Spleen (tissue), 11 donors: Measurements from ENCODE around the gene C6orf132. TPM values are rescaled to one million over a fixed set of nuclear protein-coding genes. Genes with fewer than 3 reads are reported as not detected.

Experiments used
- DNase-seq: peaks from one replicate; pipeline ENCODE4 v3.0.0-alpha.2; 2020
- H3K27ac ChIP-seq, 8 donors: fragments of 200-600 bp; sonication (generic) in 7 of 8; 1 replicate in 4 of 8; 2 replicates in 4 of 8; pipeline versions ENCODE4 v1.5.0 to v1.8.0; 2016 to 2021; ENCODE audit warnings: inconsistent platforms in 4 of 8, mild to moderate bottlenecking in 4 of 8, moderate library complexity in 1 of 8
- H3K27me3 ChIP-seq, 7 donors: fragments of 200-600 bp; sonication (generic) in 6 of 7; replicated peaks in 1 of 7; 1 replicate in 4 of 7; 2 replicates in 3 of 7; pipeline versions ENCODE4 v1.5.0 to v1.8.0; 2016 to 2021; ENCODE audit warnings: inconsistent platforms in 3 of 7, mild to moderate bottlenecking in 1 of 7
- H3K36me3 ChIP-seq, 6 donors: fragments of 200-600 bp; sonication (generic) in 5 of 6; 1 replicate in 4 of 6; 2 replicates in 2 of 6; pipeline versions ENCODE4 v1.5.0 to v1.8.0; 2016 to 2021; ENCODE audit warnings: inconsistent platforms in 2 of 6
- H3K4me1 ChIP-seq, 6 donors: fragments of 200-600 bp; sonication (generic) in 5 of 6; 1 replicate in 3 of 6; 2 replicates in 3 of 6; pipeline versions ENCODE4 v1.5.0 to v1.8.0; 2016 to 2021; ENCODE audit warnings: inconsistent platforms in 3 of 6
- H3K4me3 ChIP-seq, 8 donors: fragments of 200-600 bp; sonication (generic) in 7 of 8; 1 replicate in 4 of 8; 2 replicates in 4 of 8; pipeline versions ENCODE4 v1.5.0 to v1.8.0; 2016 to 2021; ENCODE audit warnings: inconsistent platforms in 4 of 8, mild to moderate bottlenecking in 4 of 8, moderate library complexity in 2 of 8
- H3K9me3 ChIP-seq, 8 donors: fragments of 200-600 bp; sonication (generic) in 7 of 8; 1 replicate in 4 of 8; 2 replicates in 4 of 8; pipeline versions ENCODE4 v1.5.0 to v1.8.0; 2016 to 2021; ENCODE audit warnings: inconsistent platforms in 4 of 8
- CTCF ChIP-seq, 11 experiments: fragments of 200-600 bp in 7 of 11; fragments of 450-650 bp in 4 of 11; sonication (generic) in 4 of 11; IDR thresholded peaks in 8 of 11; conservative IDR thresholded peaks in 3 of 11; 1 replicate in 7 of 11; 2 replicates in 4 of 11; pipeline versions ENCODE4 v1.4.0 to v1.8.0; 2016 to 2021; ENCODE audit warnings: antibody characterized with exemption in 11 of 11, inconsistent platforms in 4 of 11, mild to moderate bottlenecking in 1 of 11
- POLR2A ChIP-seq, 3 donors: fragments of 450-650 bp; IDR thresholded peaks; one replicate each; pipeline ENCODE4 v1.5.1; 2017; ENCODE audit warnings: antibody characterized with exemption in 3 of 3, mild to moderate bottlenecking in 1 of 3
- POLR2AphosphoS5 ChIP-seq, 3 donors: sonication (generic); formaldehyde crosslinking; IDR thresholded peaks; one replicate each; pipeline ENCODE4 v1.5.1; 2017; ENCODE audit warnings: antibody characterized with exemption in 3 of 3
- WGBS, 5 donors: extraction: QIAGEN DNeasy Blood & Tissue Kit in 3 of 5; methylation state at CpG; one replicate each; pipeline versions ENCODE4 v1.1.5 to v1.1.7; 2013 to 2018; 5-methylcytosine and 5-hydroxymethylcytosine counted together
- intact Hi-C: fragments of 100-400 bp; cut with DNase I; formaldehyde crosslinking; loops from one replicate; pipeline ENCODE4 v1.15.0; 2023; ENCODE audit warnings: low total_unique reads
- polyA plus RNA-seq, 3 donors: library from polyadenylated mRNA; stranded (reverse); fragments of 200-250 nt; gene quantifications; one replicate each; pipeline ENCODE4 v1.2.1, GENCODE V29; 2013
- total RNA-seq, 7 donors: library from RNA; depleted of rRNA in 3 of 7; stranded (reverse); fragments of >200 nt in 3 of 7; fragmentation: NEBNext Ultra II Directional in 4 of 7; extraction: Animal tissue kit (Norgen Biotek cat#: 25700) in 4 of 7; gene quantifications; one replicate each; pipeline versions ENCODE4 v1.1.0 to v1.2.1, GENCODE V29; 2016 to 2021
- donor health status: healthy with polysubstance abuse.
- donor health status: DM: no; HTN: no; CAD: no; lungs with moderate emphysema.
- donor health status: DM: no; HTN: no; CAD: no.
- donor health status: Bipolar disorder and iron deficiency.
- donor health status: healthy.
- donor health status: DM: no; HTN: no; CAD: no.
- donor health status: DM: yes; HTN: yes; CAD: no.

The C6orf132 gene
- total and polyA plus RNA-seq, 10 donors: 0.05 to 0.27 (median 0.13) TPM; not detected in 3

DNA sequence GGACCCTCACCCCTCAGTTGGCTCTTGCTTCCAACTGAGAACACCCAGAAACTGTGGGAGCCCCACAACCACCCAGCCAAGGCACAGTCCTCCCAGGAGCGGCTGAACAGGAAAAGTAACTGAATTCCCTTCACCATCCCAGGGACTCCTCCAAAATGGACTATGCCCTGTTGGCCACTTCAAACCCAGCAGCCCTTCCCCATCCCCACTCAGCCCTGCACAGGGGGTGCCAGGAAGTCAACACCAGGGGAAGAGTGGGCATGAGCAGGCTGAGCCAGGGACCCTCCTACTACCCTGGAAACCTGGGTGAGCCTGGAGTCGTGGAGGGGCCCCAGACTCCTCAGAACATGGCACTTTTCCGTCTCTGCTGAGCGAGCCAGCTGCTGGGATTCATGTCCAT lies 42.1 kb upstream of the C6orf132 start:
- no peaks in the 10 kb centered on the region for H3K36me3 ChIP-seq
- H3K9me3 ChIP-seq: no peaks in the 10 kb centered on the region
- H3K4me3 ChIP-seq: no peak overlapping the region
- no peaks in the 10 kb centered on the region for H3K4me1 ChIP-seq
- TF ChIP-seq CTCF (IDR thresholded peaks at IDR 0.05 in 8 of 11, conservative IDR thresholded peaks at IDR 0.05 in 3 of 11) (no peak), POLR2AphosphoS5 (IDR thresholded peaks at IDR 0.05) (no peak), POLR2A (IDR thresholded peaks at IDR 0.05) (no peak)
- DNase-seq: no peak
- WGBS, 5 donors: 83 to 94% (median 85%) methylated on average over 4 of the region's 4 CpGs
- no peak overlapping the region for H3K27ac ChIP-seq
- intact Hi-C loops: no loop called here
- peaks cover 0 to 3% (median 0%) of the 10 kb centered on the region in 7 donors for H3K27me3 ChIP-seq

- intact Hi-C loops: no loop called here
- H3K27me3 ChIP-seq: peaks cover 0 to 23% (median 14%) of the 10 kb centered on the region in 7 donors
- no peak for TF ChIP-seq POLR2A (IDR thresholded peaks at IDR 0.05)
- TF ChIP-seq CTCF (IDR thresholded peaks at IDR 0.05 in 8 of 11, conservative IDR thresholded peaks at IDR 0.05 in 3 of 11): no peak
- TF ChIP-seq POLR2AphosphoS5 (IDR thresholded peaks at IDR 0.05): no peak
- no peaks in the 10 kb centered on the region for H3K36me3 ChIP-seq
- no peak overlapping the region for H3K27ac ChIP-seq
- peaks cover 0 to 7% (median 0%) of the 10 kb centered on the region in 6 donors for H3K4me1 ChIP-seq
- WGBS, 5 donors: 61 to 81% (median 68%) methylated on average over 5 of the region's 5 CpGs
- H3K9me3 ChIP-seq: no peaks in the 10 kb centered on the region
- DNase-seq: no peak
- H3K4me3 ChIP-seq: no peak overlapping the region
Observed at GRCh38 chr6:42182101-42182500, 39.7 kb upstream of the C6orf132 start.

DNA sequence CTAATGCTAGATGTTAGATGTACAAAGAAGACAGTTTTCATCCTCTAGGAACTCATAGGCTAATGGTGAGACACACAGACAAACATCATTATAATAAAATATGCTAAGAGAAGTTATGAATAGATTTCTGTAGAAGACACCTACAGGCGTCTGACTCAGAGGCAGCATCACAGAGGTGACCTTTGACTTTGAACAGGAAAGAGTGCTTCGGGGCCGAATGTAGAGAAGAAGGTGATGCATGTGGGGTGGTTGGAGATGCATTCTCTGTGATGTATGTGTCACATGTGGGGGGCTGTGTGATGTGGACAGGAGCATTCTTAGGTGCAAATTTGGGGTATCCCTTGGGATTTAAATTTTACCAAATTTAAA lies 37.5 kb upstream of the C6orf132 start:
- Histone ChIP-seq H3K4me3 (no peak overlapping the region), H3K4me1 (peaks cover 0 to 7% (median 0%) of the 10 kb centered on the region in 6 donors), H3K27me3 (peaks cover 0 to 23% (median 14%) of the 10 kb centered on the region in 7 donors), H3K27ac (no peak overlapping the region), H3K9me3 (no peaks in the 10 kb centered on the region), H3K36me3 (no peaks in the 10 kb centered on the region)
- TF ChIP-seq CTCF (IDR thresholded peaks at IDR 0.05 in 8 of 11, conservative IDR thresholded peaks at IDR 0.05 in 3 of 11) (no peak), POLR2A (IDR thresholded peaks at IDR 0.05) (no peak), POLR2AphosphoS5 (IDR thresholded peaks at IDR 0.05) (no peak)
- DNase-seq: no peak
- WGBS, 5 donors: 57 to 70% (median 65%) methylated on average over 3 of the region's 3 CpGs
- intact Hi-C loops: no loop called here

DNA sequence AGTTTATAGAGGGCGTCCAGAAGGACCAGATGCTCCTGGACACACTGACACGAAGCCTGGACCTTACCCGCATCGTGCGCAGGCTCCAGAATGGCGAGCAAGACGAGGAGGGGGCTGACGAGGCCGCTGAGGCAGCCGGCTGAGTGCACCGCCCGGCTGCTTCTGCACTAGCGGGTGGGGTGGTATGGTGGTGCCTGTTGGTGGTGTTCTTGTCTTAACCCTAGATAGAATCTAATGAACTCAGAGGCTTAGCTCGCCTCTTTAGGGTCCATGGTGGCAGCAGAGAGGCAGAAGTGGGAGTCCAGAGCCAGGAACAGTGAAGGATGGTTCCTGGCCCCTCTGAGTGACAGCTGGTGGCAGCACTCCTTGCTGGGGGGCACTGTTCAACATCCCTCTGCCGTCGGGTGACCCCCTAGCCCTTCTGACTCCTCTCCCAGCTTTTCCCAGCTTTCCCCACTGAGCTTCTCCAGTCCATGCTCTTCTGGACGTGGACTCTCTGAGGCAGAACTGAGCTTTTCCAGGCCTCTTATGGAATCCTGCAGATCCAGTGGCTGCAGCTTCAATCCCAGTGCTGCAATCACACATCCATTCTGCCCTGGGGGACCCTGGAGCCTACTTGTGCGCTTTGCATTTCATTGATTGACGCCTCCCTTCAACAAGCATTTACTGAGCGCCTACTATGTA lies 37.0 kb upstream of the C6orf132 start:
- H3K36me3 ChIP-seq: no peaks in the 10 kb centered on the region
- no peaks in the 10 kb centered on the region for H3K9me3 ChIP-seq
- no peak overlapping the region for H3K4me3 ChIP-seq
- intact Hi-C loops: no loop called here
- H3K27me3 ChIP-seq: peaks cover 0 to 23% (median 14%) of the 10 kb centered on the region in 7 donors
- H3K4me1 ChIP-seq: peaks cover 0 to 7% (median 0%) of the 10 kb centered on the region in 6 donors
- DNase-seq: no peak
- no peak overlapping the region for H3K27ac ChIP-seq
- no peak for TF ChIP-seq POLR2A (IDR thresholded peaks at IDR 0.05)
- no peak for TF ChIP-seq POLR2AphosphoS5 (IDR thresholded peaks at IDR 0.05)
- no peak for TF ChIP-seq CTCF (IDR thresholded peaks at IDR 0.05 in 8 of 11, conservative IDR thresholded peaks at IDR 0.05 in 3 of 11)
- WGBS, 5 donors: 91 to 93% (median 92%) methylated on average over 17 to 20 of the region's 20 CpGs
